GM12878 (cell line): Measurements from ENCODE around the gene DPF3. TPM values are rescaled to one million over a fixed set of nuclear protein-coding genes. Genes with fewer than 3 reads are reported as not detected.

Source experiments
- ATAC-seq: fragments of 200-7000 bp; cut with Tn5 transposase; 3 replicates; pipeline ENCODE4 v1.9.1; 2020; ENCODE audit warnings: mild to moderate bottlenecking, moderate library complexity
- BruUV-seq: library from RNA; stranded (reverse); fragments of 400-500 nt; replicated peaks from 2 replicates; lab custom pipeline; 2021; lab: Mats Ljungman, UMichigan
- CTCF ChIA-PET: fragments of 300-600 bp; sonication (Branson Sonifier 250); formaldehyde crosslinking; extraction: SDS; loops from one replicate; lab custom pipeline; 2021; ENCODE audit warnings: inconsistent platforms; lab: Yijun Ruan, JAX
- POLR2A ChIA-PET: fragments of 350-600 bp; formaldehyde crosslinking; extraction: SDS; loops from one replicate; lab custom pipeline; 2021; ENCODE audit warnings: inconsistent platforms; lab: Charles Lee
- RAD21 ChIA-PET: fragments of 300-600 bp; sonication (Branson Sonifier 250); formaldehyde crosslinking; loops from one replicate; lab custom pipeline; 2023; ENCODE audit warnings: antibody characterized with exemption; ENCODE audit not compliant: unreplicated experiment; lab: Charles Lee
- SMC1A ChIA-PET: fragments of 300-600 bp; sonication (Branson Sonifier 250); formaldehyde crosslinking; loops from one replicate; lab custom pipeline; 2023; ENCODE audit not compliant: unreplicated experiment, uncharacterized antibody; lab: Charles Lee
- DNase-seq: peaks from one replicate; pipeline ENCODE4 v3.0.0-alpha.2; 2011; ENCODE audit warnings: low read depth, low spot score
- FAIRE-seq: peaks from 3 replicates; lab custom pipeline; 2011; peaks lifted over from hg19 to GRCh38; lab: Jason Lieb, UNC
- H2AFZ ChIP-seq: 2 replicates; pipeline ENCODE4 v1.6.0; 2011; ENCODE audit warnings: low read depth, low read length, control low read depth; ENCODE audit not compliant: control insufficient read depth
- H3K27ac ChIP-seq: 2 replicates; pipeline ENCODE4 v1.5.1; 2011; ENCODE audit warnings: control low read depth; ENCODE audit not compliant: control insufficient read depth, insufficient read depth
- H3K27me3 ChIP-seq, 2 experiments: replicated peaks in 1 of 2; 2 replicates each; pipeline versions ENCODE4 v1.6.0 to v1.6.1; 2011; ENCODE audit warnings: low read length in 1 of 2; ENCODE audit not compliant: control insufficient read depth in 2 of 2, insufficient read depth in 2 of 2
- H3K36me3 ChIP-seq, 2 experiments: 2 replicates each; pipeline ENCODE4 v1.5.1; 2011; ENCODE audit warnings: low read length in 1 of 2; ENCODE audit not compliant: control insufficient read depth in 2 of 2, insufficient read depth in 2 of 2
- H3K4me1 ChIP-seq: 2 replicates; pipeline ENCODE4 v1.6.1; 2011; ENCODE audit warnings: mild to moderate bottlenecking, low read length, moderate library complexity, mixed read lengths; ENCODE audit not compliant: control insufficient read depth, insufficient read depth
- H3K4me2 ChIP-seq: 2 replicates; pipeline ENCODE4 v1.6.0; 2011; ENCODE audit warnings: control low read depth; ENCODE audit not compliant: control insufficient read depth, insufficient read depth
- H3K4me3 ChIP-seq: fragments of 200-600 bp; sonication (generic); 2 replicates; pipeline ENCODE4 v1.5.1; 2016
- H3K79me2 ChIP-seq: 2 replicates; pipeline ENCODE4 v1.6.0; 2011; ENCODE audit warnings: low read length; ENCODE audit not compliant: control insufficient read depth, insufficient read depth
- H3K9ac ChIP-seq: 2 replicates; pipeline ENCODE4 v1.8.0; 2011; ENCODE audit warnings: low read length, control low read depth, mixed read lengths; ENCODE audit not compliant: control insufficient read depth, insufficient read depth
- H3K9me3 ChIP-seq: replicated peaks from 3 replicates; pipeline ENCODE4 v1.5.1; 2011; ENCODE audit warnings: mild to moderate bottlenecking, low read length; ENCODE audit not compliant: control insufficient read depth, insufficient read depth
- H4K20me1 ChIP-seq: 2 replicates; pipeline ENCODE4 v1.6.0; 2011; ENCODE audit not compliant: control insufficient read depth, insufficient read depth
- BCL11A ChIP-seq: IDR thresholded peaks from 2 replicates; pipeline ENCODE4 v1.6.1; 2011; ENCODE audit warnings: low read depth, low read length
- CEBPZ ChIP-seq: fragments of 150-350 bp; IDR thresholded peaks from 2 replicates; pipeline ENCODE4 v1.6.1; 2016; ENCODE audit warnings: low read depth, low read length
- CTCF ChIP-seq, 3 experiments: IDR thresholded peaks in 2 of 3; conservative IDR thresholded peaks in 1 of 3; 2 replicates each; pipeline ENCODE4 v1.5.1; 2011; ENCODE audit warnings: low read depth in 3 of 3, low read length in 3 of 3, mild to moderate bottlenecking in 3 of 3, control low read depth in 2 of 3, moderate library complexity in 2 of 3, inconsistent platforms in 1 of 3, mixed read lengths in 1 of 3; ENCODE audit not compliant: control insufficient read depth in 2 of 3, insufficient read depth in 1 of 3; ENCODE audit errors: extremely low read depth in 1 of 3
- ETV6 ChIP-seq, 2 experiments: fragments of 450-650 bp in 1 of 2; IDR thresholded peaks in 1 of 2; conservative IDR thresholded peaks in 1 of 2; 2 replicates each; pipeline ENCODE4 v1.6.1; 2014; ENCODE audit warnings: antibody characterized with exemption in 1 of 2, borderline replicate concordance in 1 of 2, low read depth in 1 of 2, mild to moderate bottlenecking in 1 of 2, moderate library complexity in 1 of 2
- FOXM1 ChIP-seq: IDR thresholded peaks from 2 replicates; pipeline ENCODE4 v1.6.1; 2012; ENCODE audit warnings: low read depth, mild to moderate bottlenecking, inconsistent platforms, low read length, moderate library complexity
- RAD21 ChIP-seq: IDR thresholded peaks from 2 replicates; pipeline ENCODE4 v1.6.1; 2011; ENCODE audit warnings: mild to moderate bottlenecking, low read depth, low read length, moderate library complexity; ENCODE audit not compliant: insufficient read depth
- RB1 ChIP-seq: fragments of 450-650 bp; formaldehyde crosslinking; IDR thresholded peaks from 2 replicates; pipeline ENCODE4 v1.6.1; 2017; ENCODE audit warnings: mild to moderate bottlenecking, borderline replicate concordance
- SMC3 ChIP-seq: IDR thresholded peaks from 2 replicates; pipeline ENCODE4 v1.6.1; 2011; ENCODE audit warnings: low read length, improper control_type of control experiment, borderline replicate concordance
- TBL1XR1 ChIP-seq: IDR thresholded peaks from 2 replicates; pipeline ENCODE4 v1.6.1; 2012; ENCODE audit warnings: low read depth, low read length, improper control_type of control experiment
- YY1 ChIP-seq: IDR thresholded peaks from 2 replicates; pipeline ENCODE4 v1.6.1; 2011; ENCODE audit warnings: low read depth, mild to moderate bottlenecking, low read length
- WGBS: methylation state at CpG from one replicate; pipeline ENCODE4 v1.1.6; 2016; ENCODE audit warnings: low lambda C conversion rate; ENCODE audit not compliant: insufficient replicate concordance, insufficient coverage; ENCODE audit errors: missing lambda C conversion rate; 5-methylcytosine and 5-hydroxymethylcytosine counted together
- in situ Hi-C: fragments of 300-500 bp; cut with MboI; formaldehyde crosslinking; loops from 9 replicates; pipeline ENCODE4 v1.14.3; 2018; ENCODE audit warnings: mixed read lengths
- intact Hi-C: fragments of 100-400 bp; cut with micrococcal nuclease; formaldehyde crosslinking; loops from one replicate; pipeline ENCODE4 v1.14.2; 2022; ENCODE audit not compliant: unreplicated experiment
- polyA plus RNA-seq, 11 experiments: library from polyadenylated mRNA; depleted of rRNA in 4 of 11; unstranded in 6 of 11; stranded (reverse) in 5 of 11; fragments of >200 nt; fragmentation: Nextera tagmentation in 4 of 11; fragmentation: Illumina TruSeq in 1 of 11; extraction: Ambion mirVana in 4 of 11; extraction: Trizol in 1 of 11; gene quantifications; 1 replicate in 1 of 11; 2 replicates in 10 of 11; pipeline versions ENCODE4 v1.2.1 to v1.2.3, GENCODE V29; 2011 to 2016; ENCODE audit warnings: inconsistent platforms in 2 of 11, missing spikeins in 2 of 11, low read depth in 1 of 11
- total RNA-seq, 4 experiments: library from RNA; depleted of rRNA in 3 of 4; stranded (reverse); fragments of >200 nt in 3 of 4; fragmentation: Illumina TruSeq in 1 of 4; extraction: Trizol in 1 of 4; gene quantifications; 2 replicates each; pipeline versions ENCODE4 v1.2.1 to v1.2.3, GENCODE V29; 2013 to 2021

DPF3 gene
- total and polyA plus RNA-seq, 10 of the 15 experiments (the other 5 are each of a cell fraction or from before 2014, with no cell fraction given), result 0.69 to 8.0 (median 2.2) TPM

GRCh38 chr14:72904840-72905561 lies 11.1 kb upstream of the DPF3 start:
- DNase-seq (no peak), FAIRE-seq (peak; percentile 94), ATAC-seq (peak; percentile 83)
- TF ChIP-seq SMC3, result peak; percentile 98
- TF ChIP-seq ETV6 (conservative IDR thresholded peaks at IDR 0.05 in 1 of 2, IDR thresholded peaks at IDR 0.05 in 1 of 2; ENCODE audit: borderline replicate concordance in 1 of 2, low read depth in 1 of 2), result 0 out of 4 replicates have a peak, but pooled peaks of 1 of the 2 experiments have one; percentile 12
- no peak for TF ChIP-seq BCL11A
- TF ChIP-seq RB1, result peak; percentile 16; the same call in 1 of the 2 replicates
- peak; percentile 78 for TF ChIP-seq FOXM1
- 0 out of 2 replicates have a peak, but pooled peaks have one; percentile 61 for TF ChIP-seq YY1
- peak; percentile 99 for TF ChIP-seq RAD21
- no peak for TF ChIP-seq CEBPZ
- TF ChIP-seq CTCF (IDR thresholded peaks at IDR 0.05 in 2 of 3, conservative IDR thresholded peaks at IDR 0.05 in 1 of 3; ENCODE audit: control insufficient read depth in 2 of 3, extremely low read depth in 1 of 3, insufficient read depth in 1 of 3, low read depth in 3 of 3, low read length in 3 of 3), result peak; percentile 88 to 96 (median 95)
- TF ChIP-seq TBL1XR1, result no peak
- H3K4me3 ChIP-seq, result no peak overlapping the region
- no peaks in the 10 kb centered on the region for H3K9me3 ChIP-seq
- 20% methylated on average over 5 of the region's 5 CpGs for WGBS
- H3K4me2 ChIP-seq, result no peak overlapping the region
- no peak overlapping the region; the same call in 1 of the 2 replicates for H2AFZ ChIP-seq
- no peaks in the 10 kb centered on the region for H3K27me3 ChIP-seq
- no TSS peak for BruUV-seq
- ChIA-PET SMC1A (interaction anchor here (0.7 to 5.0 kb wide), 31 partner anchors 11 to 484 kb away, joined by 3 to 304 read pairs (median 4); partner anchors contain the start of genes DPF3 and ZFYVE1), CTCF (interaction anchor here (0.6 to 14.5 kb wide), 34 partner anchors 9 to 566 kb away, joined by 3 to 520 read pairs (median 4); partner anchors contain the start of genes DCAF4 and DPF3), RAD21 (interaction anchor here (0.6 to 5.1 kb wide), 16 partner anchors 9 to 1770 kb away, joined by 3 to 216 read pairs (median 3); partner anchors contain the start of genes DPF3 and RBM25), POLR2A (interaction anchor here (0.7 to 1.4 kb wide), 5 partner anchors 21 to 387 kb away, joined by 3 to 12 read pairs (median 4); no protein-coding TSS in a partner anchor)
- H3K36me3 ChIP-seq, result no peaks in the 10 kb centered on the region
- in situ Hi-C loops, result loop anchor here (5.0 kb wide), 1 partner anchor 388 kb away; no protein-coding TSS in a partner anchor
- H3K79me2 ChIP-seq, result no peaks in the 10 kb centered on the region
- H4K20me1 ChIP-seq, result no peaks in the 10 kb centered on the region
- peaks cover 7% of the 10 kb centered on the region; the same call in 1 of the 2 replicates for H3K4me1 ChIP-seq
- H3K27ac ChIP-seq, result no peak overlapping the region
- intact Hi-C loops, result loop anchor here (1.0 kb wide), 1 partner anchor 388 kb away; no protein-coding TSS in a partner anchor
- H3K9ac ChIP-seq, result no peak overlapping the region
